AG09319 (cell line): ENCODE data around the gene GLIS1.

Experiments
- DNase-seq: peaks from one replicate; pipeline ENCODE4 v3.0.0-alpha.2; 2010; ENCODE audit warnings: low read depth; ENCODE audit errors: extremely low read depth
- TF ChIP-seq, protein P1 (sequence below): IDR thresholded peaks from 2 replicates; pipeline ENCODE4 v1.5.1; 2011; ENCODE audit warnings: low read depth, mild to moderate bottlenecking, inconsistent platforms, low read length, moderate library complexity

The GLIS1 gene

GRCh38 chr1:53567851-53568250 is 171.1 kb downstream of the GLIS1 start:
- TF ChIP-seq, protein P1, sequence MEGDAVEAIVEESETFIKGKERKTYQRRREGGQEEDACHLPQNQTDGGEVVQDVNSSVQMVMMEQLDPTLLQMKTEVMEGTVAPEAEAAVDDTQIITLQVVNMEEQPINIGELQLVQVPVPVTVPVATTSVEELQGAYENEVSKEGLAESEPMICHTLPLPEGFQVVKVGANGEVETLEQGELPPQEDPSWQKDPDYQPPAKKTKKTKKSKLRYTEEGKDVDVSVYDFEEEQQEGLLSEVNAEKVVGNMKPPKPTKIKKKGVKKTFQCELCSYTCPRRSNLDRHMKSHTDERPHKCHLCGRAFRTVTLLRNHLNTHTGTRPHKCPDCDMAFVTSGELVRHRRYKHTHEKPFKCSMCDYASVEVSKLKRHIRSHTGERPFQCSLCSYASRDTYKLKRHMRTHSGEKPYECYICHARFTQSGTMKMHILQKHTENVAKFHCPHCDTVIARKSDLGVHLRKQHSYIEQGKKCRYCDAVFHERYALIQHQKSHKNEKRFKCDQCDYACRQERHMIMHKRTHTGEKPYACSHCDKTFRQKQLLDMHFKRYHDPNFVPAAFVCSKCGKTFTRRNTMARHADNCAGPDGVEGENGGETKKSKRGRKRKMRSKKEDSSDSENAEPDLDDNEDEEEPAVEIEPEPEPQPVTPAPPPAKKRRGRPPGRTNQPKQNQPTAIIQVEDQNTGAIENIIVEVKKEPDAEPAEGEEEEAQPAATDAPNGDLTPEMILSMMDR, result no peak
- no peak for DNase-seq

DNA sequence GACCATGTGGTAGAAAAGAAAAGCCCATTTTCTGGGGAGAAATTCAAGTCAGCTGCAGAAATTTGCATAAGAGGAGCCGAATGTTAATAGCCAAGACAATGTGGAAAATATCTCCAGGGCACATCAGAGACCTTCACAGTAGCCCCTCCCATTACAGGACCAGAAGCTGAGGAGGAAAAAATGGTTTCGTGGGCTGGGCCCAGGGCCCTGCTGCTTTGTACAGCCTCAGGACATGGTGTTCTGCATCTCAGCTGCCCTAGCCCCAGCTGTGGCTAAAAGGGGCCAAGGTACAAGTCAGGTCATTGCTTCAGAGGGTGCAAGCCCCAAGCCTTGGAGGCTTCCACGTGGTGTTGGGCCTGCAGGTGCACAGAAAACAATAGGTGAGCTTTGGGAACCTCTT is 171.5 kb downstream of the GLIS1 start:
- TF ChIP-seq, protein P1, result no peak

DNA sequence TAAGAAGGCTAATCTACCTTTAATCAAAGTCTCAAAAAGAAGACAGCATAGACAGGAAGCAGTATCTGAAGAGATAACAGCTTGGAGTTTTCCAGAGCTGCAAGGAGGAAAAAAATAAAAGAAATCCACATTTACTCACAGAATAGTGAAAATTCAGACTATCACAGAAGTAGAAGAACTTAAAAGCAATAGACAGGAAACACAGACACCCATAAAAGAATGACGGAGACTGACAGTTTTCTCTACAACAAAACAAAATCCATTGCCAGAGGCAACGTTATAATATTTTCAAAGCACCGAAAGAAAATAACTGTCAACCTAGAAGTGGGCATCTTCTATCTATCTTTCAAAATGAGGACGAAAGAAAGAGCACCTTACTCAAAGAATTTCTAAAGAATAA is 175.4 kb downstream of the GLIS1 start:
- DNase-seq, result no peak
- TF ChIP-seq, protein P1, result no peak

More for the DNA sequence above, 171.5 kb downstream of the GLIS1 start:
- no peak for DNase-seq

- TF ChIP-seq, protein P1, result no peak
- DNase-seq, result no peak
Observed at GRCh38 chr1:53562981-53563379, 176.0 kb downstream of the GLIS1 start.

DNA sequence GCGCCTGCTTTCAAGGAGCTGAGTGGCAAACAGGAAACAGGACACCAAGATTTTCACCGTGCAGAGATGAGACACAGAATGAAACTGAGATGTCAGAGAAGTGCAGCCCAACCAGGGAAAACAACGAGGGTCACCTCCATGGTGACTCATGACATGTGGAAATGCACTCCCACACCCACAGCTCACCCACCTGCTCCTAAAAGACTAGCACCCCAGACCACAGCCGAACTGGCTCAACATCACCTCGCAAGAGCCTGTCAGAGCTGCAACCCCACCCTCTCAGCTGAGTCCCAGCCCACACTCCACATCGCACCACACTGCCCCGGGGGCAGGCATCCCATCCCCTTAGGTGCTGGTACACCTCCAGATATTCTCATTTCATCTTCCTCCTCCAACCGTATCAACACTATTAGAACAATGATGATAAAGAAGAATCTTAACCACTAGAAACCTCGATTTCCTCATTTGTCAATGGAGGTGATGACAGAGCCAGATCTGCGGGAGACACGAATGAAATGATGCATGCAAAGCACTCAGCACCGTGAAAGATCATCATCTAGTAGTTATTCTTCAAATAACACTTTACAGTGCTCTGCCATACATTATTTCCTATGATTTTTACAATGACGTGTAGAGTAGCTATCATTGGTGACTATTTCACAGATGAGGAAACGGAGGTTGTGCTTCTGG is 176.5 kb downstream of the GLIS1 start:
- TF ChIP-seq, protein P1, result no peak
- no peak for DNase-seq

GRCh38 chr1:53561503-53562105 is 177.4 kb downstream of the GLIS1 start:
- TF ChIP-seq, protein P1, result no peak
- DNase-seq, result no peak

GRCh38 chr1:53560581-53561502 is 178.1 kb downstream of the GLIS1 start:
- TF ChIP-seq, protein P1, result no peak
- DNase-seq, result no peak
